Suprapubic skin (tissue), 4 donors: ENCODE results near the gene ARHGDIG.

Experiments
- CTCF ChIP-seq, 2 donors: fragments of 200-600 bp in 1 of 2; fragments of 450-650 bp in 1 of 2; sonication (generic) in 1 of 2; IDR thresholded peaks; one replicate each; pipeline ENCODE4 v1.5.1; 2016 to 2019; ENCODE audit warnings: antibody characterized with exemption in 2 of 2, mild to moderate bottlenecking in 1 of 2, moderate library complexity in 1 of 2
- EP300 ChIP-seq: sonication (generic); formaldehyde crosslinking; IDR thresholded peaks from one replicate; pipeline ENCODE4 v1.6.1; 2017; ENCODE audit warnings: antibody characterized with exemption
- POLR2A ChIP-seq, 2 donors: fragments of 450-650 bp; IDR thresholded peaks; one replicate each; pipeline ENCODE4 v1.6.1; 2017; ENCODE audit warnings: antibody characterized with exemption in 2 of 2, mild to moderate bottlenecking in 2 of 2, moderate library complexity in 2 of 2
- POLR2AphosphoS5 ChIP-seq, 3 donors: sonication (generic); formaldehyde crosslinking; IDR thresholded peaks; one replicate each; pipeline ENCODE4 v1.6.1; 2017; ENCODE audit warnings: antibody characterized with exemption in 3 of 3

- TF ChIP-seq CTCF (IDR thresholded peaks at IDR 0.05) (no peak), EP300 (no peak), POLR2A (IDR thresholded peaks at IDR 0.05) (no peak), POLR2AphosphoS5 (IDR thresholded peaks at IDR 0.05) (no peak)
Measured at GRCh38 chr16:290015-290680, 9.8 kb downstream of the ARHGDIG start.
